IPS-15b (cell line): ENCODE data around the gene B2M.
"Not testable (repeated sequence)": the region's sequence is repeated elsewhere in the genome, so short reads cannot be mapped to it uniquely, and the experiment has no call there.

Experiments used
- H3K27me3 ChIP-seq: one replicate; pipeline ENCODE4 v1.6.1; 2013; ENCODE audit warnings: low read length; ENCODE audit not compliant: control insufficient read depth, insufficient read depth
- H3K36me3 ChIP-seq: one replicate; pipeline ENCODE4 v1.6.1; 2013; ENCODE audit warnings: low read length; ENCODE audit not compliant: control insufficient read depth, insufficient read depth
- H3K4me1 ChIP-seq: one replicate; pipeline ENCODE4 v1.6.1; 2013; ENCODE audit warnings: mild to moderate bottlenecking, low read length; ENCODE audit not compliant: control insufficient read depth, insufficient read depth
- H3K4me3 ChIP-seq: one replicate; pipeline ENCODE4 v1.5.1; 2013; ENCODE audit warnings: low read depth, low read length
- H3K9ac ChIP-seq: one replicate; pipeline ENCODE4 v1.6.1; 2013; ENCODE audit warnings: low read depth, mild to moderate bottlenecking, low read length
- H3K9me3 ChIP-seq: one replicate; pipeline ENCODE4 v1.6.1; 2013; ENCODE audit warnings: mild to moderate bottlenecking, low read length; ENCODE audit not compliant: control insufficient read depth, insufficient read depth

The B2M gene

DNA sequence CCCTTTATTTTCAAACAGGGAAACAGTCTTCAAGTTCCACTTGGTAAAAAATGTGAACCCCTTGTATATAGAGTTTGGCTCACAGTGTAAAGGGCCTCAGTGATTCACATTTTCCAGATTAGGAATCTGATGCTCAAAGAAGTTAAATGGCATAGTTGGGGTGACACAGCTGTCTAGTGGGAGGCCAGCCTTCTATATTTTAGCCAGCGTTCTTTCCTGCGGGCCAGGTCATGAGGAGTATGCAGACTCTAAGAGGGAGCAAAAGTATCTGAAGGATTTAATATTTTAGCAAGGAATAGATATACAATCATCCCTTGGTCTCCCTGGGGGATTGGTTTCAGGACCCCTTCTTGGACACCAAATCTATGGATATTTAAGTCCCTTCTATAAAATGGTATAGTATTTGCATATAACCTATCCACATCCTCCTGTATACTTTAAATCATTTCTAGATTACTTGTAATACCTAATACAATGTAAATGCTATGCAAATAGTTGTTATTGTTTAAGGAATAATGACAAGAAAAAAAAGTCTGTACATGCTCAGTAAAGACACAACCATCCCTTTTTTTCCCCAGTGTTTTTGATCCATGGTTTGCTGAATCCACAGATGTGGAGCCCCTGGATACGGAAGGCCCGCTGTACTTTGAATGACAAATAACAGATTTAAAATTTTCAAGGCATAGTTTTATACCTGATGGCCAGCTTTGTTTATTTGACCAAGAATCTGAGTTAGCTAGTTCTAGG lies 7.0 kb downstream of the B2M start:
- H3K4me1 ChIP-seq = no peaks in the 10 kb centered on the region

DNA sequence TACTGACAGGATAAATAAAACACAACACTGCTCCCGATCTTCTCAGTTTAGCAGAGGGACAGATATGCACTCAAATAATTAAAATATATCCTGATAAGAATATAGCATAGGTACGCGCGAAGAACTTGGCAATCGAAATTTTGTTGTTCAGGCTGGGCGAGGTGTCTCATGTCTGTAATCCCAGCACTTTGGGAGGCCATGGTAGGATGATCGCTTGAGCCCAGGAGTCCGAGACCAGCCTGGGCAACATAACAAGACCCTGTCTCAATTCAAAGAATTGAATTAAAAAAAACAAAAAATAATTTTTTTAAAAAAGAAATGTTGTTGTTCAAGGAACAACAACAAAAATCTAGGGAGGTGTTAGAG lies 7.6 kb downstream of the B2M start:
- no peak overlapping the region for H3K4me3 ChIP-seq
- no peaks in the 10 kb centered on the region for H3K27me3 ChIP-seq
- H3K4me1 ChIP-seq = no peaks in the 10 kb centered on the region
- H3K9ac ChIP-seq = no peak overlapping the region
- H3K9me3 ChIP-seq = no peaks in the 10 kb centered on the region
- peaks cover 8% of the 10 kb centered on the region for H3K36me3 ChIP-seq

More for the DNA sequence above, 7.0 kb downstream of the B2M start:
- Histone ChIP-seq H3K36me3 (peaks cover 8% of the 10 kb centered on the region), H3K27me3 (no peaks in the 10 kb centered on the region), H3K4me3 (no peak overlapping the region), H3K9me3 (no peaks in the 10 kb centered on the region), H3K9ac (no peak overlapping the region)

- H3K36me3 ChIP-seq = peaks cover 8% of the 10 kb centered on the region
- H3K4me1 ChIP-seq = no peaks in the 10 kb centered on the region
- no peaks in the 10 kb centered on the region for H3K9me3 ChIP-seq
- no peak overlapping the region for H3K9ac ChIP-seq
- H3K27me3 ChIP-seq = no peaks in the 10 kb centered on the region
- no peak overlapping the region for H3K4me3 ChIP-seq
Measured at GRCh38 chr15:44719293-44719999, 8.1 kb downstream of the B2M start.

- not testable (repeated sequence) for H3K9ac ChIP-seq, H3K27me3 ChIP-seq, H3K36me3 ChIP-seq, H3K9me3 ChIP-seq, H3K4me3 ChIP-seq, H3K4me1 ChIP-seq
Measured at GRCh38 chr15:44720000-44720435, 8.7 kb downstream of the B2M start.

DNA sequence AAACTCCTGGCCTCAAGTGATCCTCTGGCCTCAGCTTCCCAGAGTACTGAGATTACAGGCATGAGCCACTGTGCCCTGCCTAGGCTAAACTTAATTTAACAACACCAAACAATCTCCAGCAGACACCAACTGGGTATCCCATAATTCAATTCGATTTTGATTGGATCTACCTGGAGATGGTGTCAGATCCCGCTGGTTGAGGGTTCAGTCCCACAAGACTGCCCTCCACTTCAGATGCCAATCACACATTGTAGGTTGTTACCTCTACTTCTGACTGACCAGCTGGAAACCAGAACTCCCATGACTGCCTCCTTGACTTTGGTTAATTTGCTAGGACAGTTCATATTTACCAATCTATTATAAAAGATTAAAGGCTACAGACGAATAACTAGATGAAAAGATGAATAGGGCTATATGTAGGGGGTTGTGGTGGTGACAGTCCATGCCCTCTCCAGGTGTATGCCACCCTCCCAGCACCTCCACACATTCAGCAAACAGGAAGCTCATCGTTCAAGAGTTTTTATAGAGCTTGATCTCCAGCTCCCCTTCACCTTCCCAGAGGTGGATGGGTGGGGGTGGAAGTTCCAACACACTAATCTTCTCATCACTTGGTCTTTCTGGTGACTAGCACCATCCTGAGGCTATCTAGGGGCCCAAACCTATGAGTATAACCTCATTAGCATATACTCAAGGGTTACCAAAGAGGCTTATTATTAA lies 9.3 kb downstream of the B2M start:
- Histone ChIP-seq H3K36me3 (peaks cover 8% of the 10 kb centered on the region), H3K4me1 (no peaks in the 10 kb centered on the region), H3K4me3 (no peak overlapping the region), H3K27me3 (no peaks in the 10 kb centered on the region), H3K9ac (no peak overlapping the region), H3K9me3 (no peaks in the 10 kb centered on the region)

GRCh38 chr15:44722011-44722410 lies 10.7 kb downstream of the B2M start:
- no peaks in the 10 kb centered on the region for H3K27me3 ChIP-seq
- no peak overlapping the region for H3K4me3 ChIP-seq
- H3K36me3 ChIP-seq = no peaks in the 10 kb centered on the region
- peaks cover 4% of the 10 kb centered on the region for H3K4me1 ChIP-seq
- no peak overlapping the region for H3K9ac ChIP-seq
- H3K9me3 ChIP-seq = no peaks in the 10 kb centered on the region

GRCh38 chr15:44726136-44726535 lies 14.8 kb downstream of the B2M start:
- Histone ChIP-seq H3K27me3 (no peaks in the 10 kb centered on the region), H3K4me1 (peaks cover 4% of the 10 kb centered on the region), H3K9ac (peak overlapping the region; percentile 71), H3K9me3 (no peaks in the 10 kb centered on the region), H3K36me3 (no peaks in the 10 kb centered on the region), H3K4me3 (no peak overlapping the region)

GRCh38 chr15:44726568-44727484 lies 15.5 kb downstream of the B2M start:
- H3K9me3 ChIP-seq = no peaks in the 10 kb centered on the region
- no peaks in the 10 kb centered on the region for H3K36me3 ChIP-seq
- H3K9ac ChIP-seq = peak overlapping the region; percentile 71
- H3K4me1 ChIP-seq = peaks cover 4% of the 10 kb centered on the region
- no peak overlapping the region for H3K4me3 ChIP-seq
- H3K27me3 ChIP-seq = no peaks in the 10 kb centered on the region

GRCh38 chr15:44727485-44728231 lies 16.3 kb downstream of the B2M start:
- Histone ChIP-seq H3K4me1 (peaks cover 4% of the 10 kb centered on the region), H3K9me3 (no peaks in the 10 kb centered on the region), H3K4me3 (no peak overlapping the region), H3K27me3 (no peaks in the 10 kb centered on the region), H3K36me3 (no peaks in the 10 kb centered on the region), H3K9ac (no peak overlapping the region)

GRCh38 chr15:44728232-44728575 lies 16.9 kb downstream of the B2M start:
- Histone ChIP-seq H3K4me3 (peak overlapping the region; percentile 76), H3K9ac (peak overlapping the region; percentile 71)
- not testable (repeated sequence) for H3K36me3 ChIP-seq, H3K9me3 ChIP-seq, H3K4me1 ChIP-seq, H3K27me3 ChIP-seq
